Measurements from ENCODE around the gene BAIAP2. TPM values are rescaled to one million over a fixed set of nuclear protein-coding genes. Genes with fewer than 3 reads are reported as not detected.

BAIAP2 gene
- total and polyA plus RNA-seq, 2 of the 13 experiments (the other 11 are each of a cell fraction or from before 2014, with no cell fraction given): 22.5 to 24.0 TPM

DNA sequence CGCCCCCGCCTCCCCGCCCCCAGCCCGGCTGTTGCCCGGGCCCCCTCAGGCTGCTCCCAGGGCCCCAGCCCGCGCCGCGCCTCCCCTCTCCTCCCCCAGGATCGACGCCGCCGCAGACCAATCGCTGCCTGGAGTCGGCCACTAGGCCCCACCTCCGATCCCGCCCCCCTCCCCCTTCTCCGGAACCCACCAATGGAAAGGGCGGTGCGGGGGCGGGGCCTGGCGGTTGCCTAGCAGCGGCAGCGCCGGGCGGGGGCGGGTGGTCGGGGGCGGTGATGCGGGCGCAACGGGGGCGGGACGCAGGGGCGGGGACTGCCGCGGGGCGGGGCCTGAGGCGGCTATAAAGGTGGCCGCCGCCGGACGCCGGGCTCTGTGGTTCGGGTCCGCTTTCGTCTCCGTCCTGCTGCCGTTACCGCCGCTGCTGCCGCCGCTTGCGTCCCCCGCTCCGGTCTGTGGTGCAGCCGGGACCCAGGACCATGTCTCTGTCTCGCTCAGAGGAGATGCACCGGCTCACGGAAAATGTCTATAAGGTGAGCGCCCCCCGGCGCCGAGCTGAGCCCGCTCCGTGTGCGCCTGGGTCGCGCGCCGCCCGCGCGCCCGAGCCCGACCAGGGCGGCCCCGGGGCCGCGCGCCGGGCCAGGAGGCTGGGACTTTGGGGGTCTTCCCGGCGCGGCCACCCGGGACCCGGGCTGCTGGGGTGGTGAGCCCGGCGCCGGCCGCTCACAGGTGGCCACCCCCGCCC is at the start of gene BAIAP2 (continued):
- TF ChIP-seq, protein P1, sequence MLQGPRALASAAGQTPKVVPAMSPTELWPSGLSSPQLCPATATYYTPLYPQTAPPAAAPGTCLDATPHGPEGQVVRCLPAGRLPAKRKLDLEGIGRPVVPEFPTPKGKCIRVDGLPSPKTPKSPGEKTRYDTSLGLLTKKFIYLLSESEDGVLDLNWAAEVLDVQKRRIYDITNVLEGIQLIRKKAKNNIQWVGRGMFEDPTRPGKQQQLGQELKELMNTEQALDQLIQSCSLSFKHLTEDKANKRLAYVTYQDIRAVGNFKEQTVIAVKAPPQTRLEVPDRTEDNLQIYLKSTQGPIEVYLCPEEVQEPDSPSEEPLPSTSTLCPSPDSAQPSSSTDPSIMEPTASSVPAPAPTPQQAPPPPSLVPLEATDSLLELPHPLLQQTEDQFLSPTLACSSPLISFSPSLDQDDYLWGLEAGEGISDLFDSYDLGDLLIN (CRISPR knock-in tag; IDR thresholded peaks at IDR 0.05; ENCODE audit: borderline replicate concordance): peak; percentile 39; the same call in 1 of the 2 replicates
- TF ChIP-seq ZNF441 (CRISPR knock-in tag; IDR thresholded peaks at IDR 0.05; ENCODE audit: borderline replicate concordance) (peak; percentile 83; the same call in 1 of the 2 replicates), ZNF121 (CRISPR knock-in tag; IDR thresholded peaks at IDR 0.05) (peak; percentile 58; the same call in 1 of the 2 replicates), HIVEP1 (CRISPR knock-in tag; IDR thresholded peaks at IDR 0.05) (0 out of 2 replicates have a peak, but pooled peaks have one; percentile 24), NFE2L2 (IDR thresholded peaks at IDR 0.05; ENCODE audit: low read length) (no peak), CBFB (CRISPR knock-in tag; IDR thresholded peaks at IDR 0.05) (peak; percentile 90), CBX1 (IDR thresholded peaks at IDR 0.05; ENCODE audit: low read depth) (peak; percentile 81), HES4 (CRISPR knock-in tag; IDR thresholded peaks at IDR 0.05; ENCODE audit: borderline replicate concordance) (peak; percentile 53), ZBTB3 (CRISPR knock-in tag; IDR thresholded peaks at IDR 0.05; ENCODE audit: borderline replicate concordance, low read depth) (no peak), NFATC3 (CRISPR knock-in tag; IDR thresholded peaks at IDR 0.05) (no peak), HDAC1 (CRISPR knock-in tag; IDR thresholded peaks at IDR 0.05) (peak; percentile 62), ZFP82 (CRISPR knock-in tag; IDR thresholded peaks at IDR 0.05; ENCODE audit: borderline replicate concordance) (0 out of 2 replicates have a peak, but pooled peaks have one; percentile 70), ZFP36L2 (CRISPR knock-in tag; IDR thresholded peaks at IDR 0.05) (no peak)
- TF ChIP-seq, protein P2, sequence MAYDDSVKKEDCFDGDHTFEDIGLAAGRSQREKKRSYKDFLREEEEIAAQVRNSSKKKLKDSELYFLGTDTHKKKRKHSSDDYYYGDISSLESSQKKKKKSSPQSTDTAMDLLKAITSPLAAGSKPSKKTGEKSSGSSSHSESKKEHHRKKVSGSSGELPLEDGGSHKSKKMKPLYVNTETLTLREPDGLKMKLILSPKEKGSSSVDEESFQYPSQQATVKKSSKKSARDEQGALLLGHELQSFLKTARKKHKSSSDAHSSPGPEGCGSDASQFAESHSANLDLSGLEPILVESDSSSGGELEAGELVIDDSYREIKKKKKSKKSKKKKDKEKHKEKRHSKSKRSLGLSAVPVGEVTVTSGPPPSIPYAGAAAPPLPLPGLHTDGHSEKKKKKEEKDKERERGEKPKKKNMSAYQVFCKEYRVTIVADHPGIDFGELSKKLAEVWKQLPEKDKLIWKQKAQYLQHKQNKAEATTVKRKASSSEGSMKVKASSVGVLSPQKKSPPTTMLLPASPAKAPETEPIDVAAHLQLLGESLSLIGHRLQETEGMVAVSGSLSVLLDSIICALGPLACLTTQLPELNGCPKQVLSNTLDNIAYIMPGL (CRISPR knock-in tag; IDR thresholded peaks at IDR 0.05; ENCODE audit: borderline replicate concordance in 1 of 2, low read depth in 1 of 2): 0 out of 4 replicates have a peak, but pooled peaks of 1 of the 2 experiments have one; percentile 29
- TF ChIP-seq, protein P3, sequence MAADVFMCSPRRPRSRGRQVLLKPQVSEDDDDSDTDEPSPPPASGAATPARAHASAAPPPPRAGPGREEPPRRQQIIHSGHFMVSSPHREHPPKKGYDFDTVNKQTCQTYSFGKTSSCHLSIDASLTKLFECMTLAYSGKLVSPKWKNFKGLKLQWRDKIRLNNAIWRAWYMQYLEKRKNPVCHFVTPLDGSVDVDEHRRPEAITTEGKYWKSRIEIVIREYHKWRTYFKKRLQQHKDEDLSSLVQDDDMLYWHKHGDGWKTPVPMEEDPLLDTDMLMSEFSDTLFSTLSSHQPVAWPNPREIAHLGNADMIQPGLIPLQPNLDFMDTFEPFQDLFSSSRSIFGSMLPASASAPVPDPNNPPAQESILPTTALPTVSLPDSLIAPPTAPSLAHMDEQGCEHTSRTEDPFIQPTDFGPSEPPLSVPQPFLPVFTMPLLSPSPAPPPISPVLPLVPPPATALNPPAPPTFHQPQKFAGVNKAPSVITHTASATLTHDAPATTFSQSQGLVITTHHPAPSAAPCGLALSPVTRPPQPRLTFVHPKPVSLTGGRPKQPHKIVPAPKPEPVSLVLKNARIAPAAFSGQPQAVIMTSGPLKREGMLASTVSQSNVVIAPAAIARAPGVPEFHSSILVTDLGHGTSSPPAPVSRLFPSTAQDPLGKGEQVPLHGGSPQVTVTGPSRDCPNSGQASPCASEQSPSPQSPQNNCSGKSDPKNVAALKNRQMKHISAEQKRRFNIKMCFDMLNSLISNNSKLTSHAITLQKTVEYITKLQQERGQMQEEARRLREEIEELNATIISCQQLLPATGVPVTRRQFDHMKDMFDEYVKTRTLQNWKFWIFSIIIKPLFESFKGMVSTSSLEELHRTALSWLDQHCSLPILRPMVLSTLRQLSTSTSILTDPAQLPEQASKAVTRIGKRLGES (CRISPR knock-in tag; IDR thresholded peaks at IDR 0.05; ENCODE audit: borderline replicate concordance): no peak
- TF ChIP-seq, protein P4, sequence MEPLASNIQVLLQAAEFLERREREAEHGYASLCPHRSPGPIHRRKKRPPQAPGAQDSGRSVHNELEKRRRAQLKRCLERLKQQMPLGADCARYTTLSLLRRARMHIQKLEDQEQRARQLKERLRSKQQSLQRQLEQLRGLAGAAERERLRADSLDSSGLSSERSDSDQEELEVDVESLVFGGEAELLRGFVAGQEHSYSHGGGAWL (CRISPR knock-in tag; IDR thresholded peaks at IDR 0.05): peak; percentile 75; the same call in 1 of the 2 replicates
- TF ChIP-seq, protein P5, sequence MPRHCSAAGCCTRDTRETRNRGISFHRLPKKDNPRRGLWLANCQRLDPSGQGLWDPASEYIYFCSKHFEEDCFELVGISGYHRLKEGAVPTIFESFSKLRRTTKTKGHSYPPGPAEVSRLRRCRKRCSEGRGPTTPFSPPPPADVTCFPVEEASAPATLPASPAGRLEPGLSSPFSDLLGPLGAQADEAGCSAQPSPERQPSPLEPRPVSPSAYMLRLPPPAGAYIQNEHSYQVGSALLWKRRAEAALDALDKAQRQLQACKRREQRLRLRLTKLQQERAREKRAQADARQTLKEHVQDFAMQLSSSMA (CRISPR knock-in tag; IDR thresholded peaks at IDR 0.05): no peak
- TF ChIP-seq, protein P6, sequence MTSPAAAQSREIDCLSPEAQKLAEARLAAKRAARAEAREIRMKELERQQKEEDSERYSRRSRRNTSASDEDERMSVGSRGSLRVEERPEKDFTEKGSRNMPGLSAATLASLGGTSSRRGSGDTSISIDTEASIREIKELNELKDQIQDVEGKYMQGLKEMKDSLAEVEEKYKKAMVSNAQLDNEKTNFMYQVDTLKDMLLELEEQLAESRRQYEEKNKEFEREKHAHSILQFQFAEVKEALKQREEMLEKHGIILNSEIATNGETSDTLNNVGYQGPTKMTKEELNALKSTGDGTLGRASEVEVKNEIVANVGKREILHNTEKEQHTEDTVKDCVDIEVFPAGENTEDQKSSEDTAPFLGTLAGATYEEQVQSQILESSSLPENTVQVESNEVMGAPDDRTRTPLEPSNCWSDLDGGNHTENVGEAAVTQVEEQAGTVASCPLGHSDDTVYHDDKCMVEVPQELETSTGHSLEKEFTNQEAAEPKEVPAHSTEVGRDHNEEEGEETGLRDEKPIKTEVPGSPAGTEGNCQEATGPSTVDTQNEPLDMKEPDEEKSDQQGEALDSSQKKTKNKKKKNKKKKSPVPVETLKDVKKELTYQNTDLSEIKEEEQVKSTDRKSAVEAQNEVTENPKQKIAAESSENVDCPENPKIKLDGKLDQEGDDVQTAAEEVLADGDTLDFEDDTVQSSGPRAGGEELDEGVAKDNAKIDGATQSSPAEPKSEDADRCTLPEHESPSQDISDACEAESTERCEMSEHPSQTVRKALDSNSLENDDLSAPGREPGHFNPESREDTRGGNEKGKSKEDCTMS (CRISPR knock-in tag; conservative IDR thresholded peaks at IDR 0.05): no peak
